Effector memory CD8-positive, alpha-beta T cell (primary cell): ENCODE data around the gene FGF12.

ENCODE experiments used
- ATAC-seq: fragments of 150-1000 bp; cut with Tn5 transposase; replicated peaks from 2 replicates; pipeline ENCODE4 v1.10.0; 2021; ENCODE audit warnings: mild to moderate bottlenecking, moderate library complexity
- DNase-seq, 3 experiments: peaks; one replicate each; pipeline ENCODE4 v3.0.0; 2021
- H3K27ac Mint-ChIP-seq, 2 donors: one replicate each; pipeline ENCODE4 v1.8.0; 2022; ENCODE audit warnings: mild to moderate bottlenecking in 2 of 2, mixed read lengths in 2 of 2, moderate library complexity in 2 of 2
- H3K27me3 Mint-ChIP-seq, 2 donors: one replicate each; pipeline ENCODE4 v1.8.0; 2022; ENCODE audit warnings: mixed read lengths in 2 of 2
- H3K36me3 Mint-ChIP-seq: one replicate; pipeline ENCODE4 v1.8.0; 2022; ENCODE audit warnings: mild to moderate bottlenecking, moderate library complexity, mixed read lengths; ENCODE audit not compliant: insufficient read depth
- H3K4me1 Mint-ChIP-seq, 2 donors: one replicate each; pipeline ENCODE4 v1.8.0; 2022; ENCODE audit warnings: low read depth in 2 of 2, mixed read lengths in 2 of 2
- H3K4me3 Mint-ChIP-seq, 2 donors: one replicate each; pipeline ENCODE4 v1.8.0; 2022; ENCODE audit warnings: mild to moderate bottlenecking in 2 of 2, mixed read lengths in 2 of 2, moderate library complexity in 2 of 2
- H3K9me3 Mint-ChIP-seq, 2 donors: one replicate each; pipeline ENCODE4 v1.8.0; 2022; ENCODE audit warnings: mixed read lengths in 2 of 2

Gene FGF12

DNA sequence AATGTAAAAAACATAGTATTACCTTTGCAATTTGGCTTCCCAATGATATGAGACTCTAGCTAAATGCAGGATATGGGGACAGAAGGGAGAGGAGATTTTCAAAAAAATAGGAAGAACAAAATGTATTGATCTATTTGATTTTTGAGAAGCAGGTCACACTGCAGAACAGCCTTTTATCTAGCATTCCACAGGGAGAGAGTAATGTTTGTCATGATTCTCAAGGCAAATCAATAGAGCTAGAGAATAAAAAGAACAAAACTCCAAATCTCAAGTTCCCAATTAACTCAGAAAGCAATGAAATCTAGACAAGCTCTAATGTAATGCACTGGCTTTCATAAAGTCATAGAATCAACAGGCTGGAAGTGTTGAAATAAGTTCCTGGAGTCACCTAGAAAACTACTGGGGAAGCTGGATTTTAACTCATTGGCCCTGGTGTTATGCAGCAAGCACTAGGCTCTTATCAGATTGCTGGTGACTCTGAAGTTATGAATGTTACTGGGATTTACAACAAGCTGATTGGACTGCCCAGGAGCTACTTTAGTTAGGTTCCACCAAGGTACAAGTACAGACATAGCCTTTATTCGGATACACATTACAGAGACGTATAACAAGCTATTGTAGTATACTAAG, 442.8 kb downstream of the FGF12 start:
- no peak overlapping the region for H3K27ac Mint-ChIP-seq
- no peak overlapping the region for H3K4me3 Mint-ChIP-seq
- no peak for DNase-seq
- no peaks in the 10 kb centered on the region for H3K4me1 Mint-ChIP-seq
- peaks cover 7% of the 10 kb centered on the region in 2 donors for H3K9me3 Mint-ChIP-seq
- ATAC-seq, result no peak
- H3K36me3 Mint-ChIP-seq, result no peaks in the 10 kb centered on the region
- H3K27me3 Mint-ChIP-seq, result no peaks in the 10 kb centered on the region

DNA sequence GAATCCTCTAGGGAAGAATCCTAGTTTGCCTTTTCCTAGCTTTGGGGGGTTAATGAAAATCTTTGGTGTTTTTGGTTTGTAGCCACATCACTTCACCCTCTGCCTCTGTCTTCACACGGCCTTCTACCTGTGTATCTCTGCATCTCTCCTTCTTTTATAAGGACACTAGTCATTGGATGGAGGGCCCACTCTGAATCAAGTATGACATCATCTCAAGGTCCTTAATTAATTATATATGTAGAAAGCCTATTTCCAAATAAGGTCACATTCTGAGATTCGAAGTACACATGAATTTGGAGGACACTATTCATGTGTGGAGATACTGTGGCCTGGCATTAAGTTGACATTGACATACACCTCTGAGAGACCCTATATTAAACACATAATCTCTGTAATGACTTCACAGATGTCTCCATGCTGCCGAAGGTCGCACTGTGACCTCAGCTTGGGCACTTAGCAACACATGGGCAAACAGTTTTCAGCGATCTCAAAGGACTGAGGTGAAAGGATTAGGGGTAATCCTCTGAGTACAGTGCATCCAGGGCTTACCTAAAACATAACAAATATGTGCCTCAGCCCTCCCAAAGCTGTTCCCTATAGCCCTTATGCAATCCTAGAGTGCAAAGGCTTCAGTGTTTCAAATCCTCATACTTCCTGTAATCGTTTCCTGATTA, 446.0 kb downstream of the FGF12 start:
- Mint-ChIP-seq H3K4me3 (no peak overlapping the region), H3K27me3 (no peaks in the 10 kb centered on the region), H3K4me1 (no peaks in the 10 kb centered on the region), H3K9me3 (peaks cover 3 to 8% of the 10 kb centered on the region in 2 donors), H3K27ac (no peak overlapping the region), H3K36me3 (no peaks in the 10 kb centered on the region)
- ATAC-seq, result no peak
- no peak for DNase-seq

DNA sequence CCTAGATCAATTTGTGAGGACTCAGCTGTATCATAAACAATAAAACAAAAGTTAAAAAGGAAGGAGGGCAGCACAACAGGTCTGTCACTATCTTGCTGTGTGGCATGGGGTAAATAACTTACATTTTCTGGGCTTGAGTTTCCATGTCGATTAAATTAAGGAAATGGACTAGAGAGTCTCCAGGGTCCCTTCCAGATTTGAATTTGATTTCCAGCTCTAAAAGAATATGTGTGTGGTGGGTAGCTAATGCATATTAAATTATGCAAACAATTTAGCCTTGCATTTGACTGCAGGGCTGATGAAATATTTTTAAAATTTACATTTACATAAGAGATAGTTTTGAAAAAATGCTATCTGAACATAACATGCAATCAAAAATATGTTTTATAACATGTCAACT, 447.7 kb downstream of the FGF12 start:
- Mint-ChIP-seq H3K9me3 (peaks cover 3 to 8% of the 10 kb centered on the region in 2 donors), H3K4me1 (no peaks in the 10 kb centered on the region), H3K27me3 (no peaks in the 10 kb centered on the region), H3K36me3 (no peaks in the 10 kb centered on the region), H3K4me3 (no peak overlapping the region), H3K27ac (no peak overlapping the region)
- no peak for ATAC-seq
- no peak for DNase-seq

DNA sequence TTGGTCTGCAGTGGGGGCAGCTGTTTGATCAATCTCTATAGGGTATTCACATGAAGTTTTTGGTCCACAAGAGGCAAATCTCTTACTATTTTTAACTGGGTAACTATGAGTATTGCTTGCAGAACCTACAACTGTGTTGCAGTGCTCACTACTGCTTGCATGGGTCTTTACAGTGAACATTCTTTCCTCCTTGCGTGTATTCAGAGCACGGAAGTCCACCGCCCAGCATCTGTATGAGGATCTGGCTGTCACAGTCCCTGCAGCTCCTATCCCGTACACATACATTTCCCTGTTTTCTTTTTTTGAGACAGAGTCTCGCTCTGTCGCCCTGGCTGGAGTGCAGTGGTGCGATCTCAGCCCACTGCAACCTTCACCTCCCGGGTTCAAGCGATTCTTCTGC, 449.9 kb downstream of the FGF12 start:
- H3K27me3 Mint-ChIP-seq, result no peaks in the 10 kb centered on the region
- no peaks in the 10 kb centered on the region for H3K36me3 Mint-ChIP-seq
- H3K27ac Mint-ChIP-seq, result no peak overlapping the region
- DNase-seq, result no peak
- H3K4me1 Mint-ChIP-seq, result no peaks in the 10 kb centered on the region
- no peak for ATAC-seq
- H3K9me3 Mint-ChIP-seq, result peaks cover 3 to 8% of the 10 kb centered on the region in 2 donors
- no peak overlapping the region for H3K4me3 Mint-ChIP-seq

DNA sequence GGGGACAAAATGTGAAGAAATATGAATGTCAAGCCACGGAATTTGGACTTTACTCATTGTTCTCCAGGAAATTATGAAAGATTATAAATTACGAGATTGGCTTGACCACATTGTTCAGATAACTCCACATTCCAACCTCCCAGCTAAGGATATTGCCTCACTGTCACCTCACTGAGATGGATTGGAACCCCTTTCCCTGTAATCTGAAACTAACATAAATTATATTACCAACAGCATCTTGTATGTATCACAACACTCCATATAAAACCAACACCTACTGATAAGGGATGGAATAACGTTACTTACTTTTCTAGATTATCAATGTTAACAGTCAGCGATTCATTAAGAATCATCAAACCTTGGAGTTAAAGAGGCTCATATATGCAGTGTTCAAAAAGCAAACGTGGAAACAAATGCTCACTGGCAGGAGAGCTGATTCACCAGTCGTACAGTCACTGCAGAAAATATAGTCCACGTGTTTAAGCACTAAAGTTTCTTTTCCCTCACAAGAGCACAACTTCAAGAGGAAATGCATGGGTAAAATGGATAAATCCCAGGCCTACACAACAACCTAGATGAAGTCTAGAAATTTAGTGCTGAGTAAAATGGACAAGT, 451.5 kb downstream of the FGF12 start:
- DNase-seq, result no peak
- no peak for ATAC-seq
- Mint-ChIP-seq H3K36me3 (no peaks in the 10 kb centered on the region), H3K27ac (no peak overlapping the region), H3K27me3 (no peaks in the 10 kb centered on the region), H3K4me1 (no peaks in the 10 kb centered on the region), H3K9me3 (peaks cover 5 to 8% of the 10 kb centered on the region in 2 donors), H3K4me3 (no peak overlapping the region)

DNA sequence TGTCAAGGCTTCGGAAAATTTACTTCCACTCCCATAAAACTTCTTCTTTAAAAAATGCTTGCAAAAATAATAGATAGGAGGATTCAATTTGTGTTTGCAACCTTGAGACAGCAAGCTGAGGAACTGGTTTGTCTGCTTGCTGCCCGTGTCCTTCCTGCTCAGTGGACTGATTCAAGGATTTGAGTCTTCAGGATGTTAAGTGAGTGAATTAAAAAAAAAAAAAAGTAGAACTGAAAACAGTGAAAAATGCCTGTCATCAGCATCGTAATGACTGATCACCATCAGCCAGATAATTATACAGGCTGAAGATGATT, 453.7 kb downstream of the FGF12 start:
- no peak for ATAC-seq
- Mint-ChIP-seq H3K9me3 (peaks cover 3 to 14% of the 10 kb centered on the region in 2 donors), H3K27me3 (no peaks in the 10 kb centered on the region), H3K27ac (no peak overlapping the region), H3K4me1 (no peaks in the 10 kb centered on the region), H3K4me3 (no peak overlapping the region), H3K36me3 (no peaks in the 10 kb centered on the region)
- no peak for DNase-seq

DNA sequence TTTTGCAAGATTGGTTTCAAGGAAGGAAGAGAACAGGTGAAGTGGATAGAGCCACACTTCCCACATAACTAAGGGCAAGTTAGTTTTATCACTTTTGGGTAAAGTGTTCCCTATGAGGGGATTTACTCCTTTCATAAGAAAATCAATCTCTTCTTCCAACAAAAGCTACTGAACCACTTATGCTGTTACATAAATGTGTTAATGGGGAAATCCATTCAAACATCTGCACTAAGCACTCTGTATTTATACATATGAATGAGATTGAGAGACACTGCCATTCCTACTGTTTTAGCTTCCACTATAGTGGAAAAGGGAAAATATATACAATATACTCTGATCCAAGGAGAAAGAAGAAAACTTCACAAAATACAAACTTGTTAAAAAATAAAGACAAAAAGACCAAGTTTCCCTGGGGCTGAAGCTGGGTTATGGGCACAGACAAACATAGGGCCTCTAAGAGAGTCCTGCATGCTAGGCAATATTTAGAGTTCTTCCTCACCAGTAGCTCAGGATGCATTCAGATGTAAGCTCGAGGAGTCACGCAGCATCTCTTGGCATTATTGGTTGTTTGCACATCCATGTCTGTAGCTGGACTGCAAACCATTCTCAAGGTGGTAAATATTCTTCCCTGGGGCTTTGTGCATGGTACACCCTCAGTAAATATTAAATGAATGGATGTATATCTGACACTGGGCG, 454.2 kb downstream of the FGF12 start:
- Mint-ChIP-seq H3K27me3 (no peaks in the 10 kb centered on the region), H3K4me3 (no peak overlapping the region), H3K9me3 (peaks cover 2 to 9% of the 10 kb centered on the region in 2 donors), H3K4me1 (no peaks in the 10 kb centered on the region), H3K36me3 (no peaks in the 10 kb centered on the region), H3K27ac (no peak overlapping the region)
- DNase-seq, result no peak
- ATAC-seq, result no peak

DNA sequence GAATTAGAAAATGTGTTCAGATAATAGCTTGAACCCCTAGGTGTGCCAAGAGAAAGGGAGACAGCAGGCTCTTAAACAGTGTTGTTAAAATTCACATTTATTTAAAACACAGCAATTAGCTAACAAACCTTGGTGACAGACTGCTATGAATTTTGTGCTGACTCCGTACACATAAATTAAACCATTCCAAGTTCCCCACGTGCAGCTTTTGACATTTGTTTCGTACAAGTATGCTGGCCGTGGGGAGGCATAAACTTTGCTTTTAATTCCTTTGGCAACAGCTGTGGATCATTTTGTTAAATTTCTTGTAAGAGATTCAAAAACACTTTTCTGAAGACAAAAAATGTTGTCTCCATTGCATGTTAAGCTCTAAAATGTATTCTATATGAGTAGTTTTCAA, 465.3 kb downstream of the FGF12 start:
- H3K9me3 Mint-ChIP-seq, result peaks cover 0 to 2% of the 10 kb centered on the region in 2 donors
- no peaks in the 10 kb centered on the region for H3K36me3 Mint-ChIP-seq
- ATAC-seq (no peak), DNase-seq (no peak)
- H3K4me3 Mint-ChIP-seq, result no peak overlapping the region
- H3K27me3 Mint-ChIP-seq, result no peaks in the 10 kb centered on the region
- no peak overlapping the region for H3K27ac Mint-ChIP-seq
- H3K4me1 Mint-ChIP-seq, result no peaks in the 10 kb centered on the region

DNA sequence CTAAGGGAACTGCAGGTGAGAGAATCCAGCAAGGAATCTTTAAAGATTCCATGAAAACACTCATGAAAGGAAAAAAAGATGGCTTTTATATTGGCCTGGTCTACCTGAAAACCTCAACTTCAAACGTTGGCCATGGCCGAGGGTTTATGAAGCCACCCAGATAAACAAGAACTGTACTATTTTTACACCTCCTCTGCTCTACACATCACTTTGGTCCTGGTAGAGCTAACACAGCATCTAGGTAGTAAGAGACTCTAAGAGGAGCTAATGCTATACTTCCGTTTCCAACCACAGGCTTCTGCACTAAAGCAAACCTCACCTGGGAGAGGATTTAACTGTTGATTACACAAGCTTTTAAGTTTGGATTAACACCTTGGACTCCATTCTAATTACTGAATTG, 466.2 kb downstream of the FGF12 start:
- ATAC-seq (no peak), DNase-seq (no peak)
- H3K27ac Mint-ChIP-seq, result no peak overlapping the region
- H3K4me3 Mint-ChIP-seq, result no peak overlapping the region
- peaks cover 0 to 2% of the 10 kb centered on the region in 2 donors for H3K9me3 Mint-ChIP-seq
- no peaks in the 10 kb centered on the region for H3K27me3 Mint-ChIP-seq
- no peaks in the 10 kb centered on the region for H3K36me3 Mint-ChIP-seq
- no peaks in the 10 kb centered on the region for H3K4me1 Mint-ChIP-seq

DNA sequence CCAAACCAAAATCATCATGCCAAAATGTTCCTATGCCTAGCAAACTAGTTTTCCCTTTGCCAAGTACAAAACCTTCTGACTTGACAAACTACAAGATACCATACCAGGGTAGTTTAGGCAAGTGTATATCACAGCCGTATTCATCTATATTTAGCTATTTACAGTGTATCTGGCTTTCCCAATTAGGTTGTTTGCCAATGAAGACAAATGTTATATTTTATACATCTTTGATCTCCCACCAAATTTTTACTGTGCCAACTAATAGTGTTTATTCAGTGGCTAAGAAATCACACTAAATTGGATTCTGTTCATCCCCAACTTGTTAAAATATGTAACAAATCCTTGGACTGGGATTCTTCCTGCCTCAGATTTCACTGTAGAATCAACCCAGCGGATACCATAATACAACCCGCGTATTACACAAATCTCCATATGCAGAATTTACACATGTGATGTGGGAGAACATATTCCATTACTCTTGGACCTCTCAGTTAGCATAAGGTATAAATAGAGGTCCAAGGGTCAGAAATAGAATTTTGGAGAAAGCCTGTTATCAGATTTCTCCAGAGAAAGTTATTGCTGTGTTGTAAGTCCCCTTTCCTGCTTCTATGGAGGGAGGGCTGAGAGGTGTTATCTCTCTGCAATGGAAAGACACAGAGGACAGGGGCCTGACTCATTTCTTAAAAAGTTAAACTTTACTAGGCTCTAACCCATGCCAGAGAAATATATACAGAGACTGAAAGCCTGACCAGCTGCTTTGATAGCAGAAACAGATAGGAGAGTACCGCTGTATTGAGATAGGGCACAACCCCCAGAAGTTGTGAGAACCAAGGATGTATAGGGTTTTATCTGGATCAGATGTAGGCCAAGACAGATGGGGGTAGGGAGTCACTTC, 467.0 kb downstream of the FGF12 start:
- Mint-ChIP-seq H3K4me1 (no peaks in the 10 kb centered on the region), H3K36me3 (no peaks in the 10 kb centered on the region)

DNA sequence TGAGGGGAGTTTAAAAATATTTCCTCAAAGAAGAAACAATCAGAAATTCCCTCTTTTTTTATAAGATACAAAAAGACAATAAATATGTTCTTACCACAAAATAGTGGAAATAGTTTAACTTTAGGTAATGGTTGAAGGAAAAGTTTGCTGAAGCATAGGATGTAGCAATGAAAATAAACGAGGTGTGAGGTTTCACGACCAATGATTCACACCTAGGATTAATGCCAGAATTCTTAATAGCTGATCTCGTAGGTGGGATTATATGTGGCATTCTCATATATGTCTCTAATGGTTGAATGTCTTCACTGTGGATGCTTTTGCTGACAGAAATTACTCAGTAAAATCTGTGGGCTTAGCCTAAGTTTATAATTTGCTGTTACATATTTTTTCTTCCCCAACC, 467.7 kb downstream of the FGF12 start:
- H3K36me3 Mint-ChIP-seq, result no peaks in the 10 kb centered on the region
- peaks cover 0 to 2% of the 10 kb centered on the region in 2 donors for H3K9me3 Mint-ChIP-seq
- H3K27me3 Mint-ChIP-seq, result no peaks in the 10 kb centered on the region
- no peak for DNase-seq
- no peaks in the 10 kb centered on the region for H3K4me1 Mint-ChIP-seq
- ATAC-seq, result no peak
- H3K27ac Mint-ChIP-seq, result no peak overlapping the region
- H3K4me3 Mint-ChIP-seq, result no peak overlapping the region

More for the DNA sequence above, 467.0 kb downstream of the FGF12 start:
- no peaks in the 10 kb centered on the region for H3K27me3 Mint-ChIP-seq
- H3K27ac Mint-ChIP-seq, result no peak overlapping the region
- no peak for DNase-seq
- peaks cover 0 to 2% of the 10 kb centered on the region in 2 donors for H3K9me3 Mint-ChIP-seq
- H3K4me3 Mint-ChIP-seq, result no peak overlapping the region
- ATAC-seq, result no peak

DNA sequence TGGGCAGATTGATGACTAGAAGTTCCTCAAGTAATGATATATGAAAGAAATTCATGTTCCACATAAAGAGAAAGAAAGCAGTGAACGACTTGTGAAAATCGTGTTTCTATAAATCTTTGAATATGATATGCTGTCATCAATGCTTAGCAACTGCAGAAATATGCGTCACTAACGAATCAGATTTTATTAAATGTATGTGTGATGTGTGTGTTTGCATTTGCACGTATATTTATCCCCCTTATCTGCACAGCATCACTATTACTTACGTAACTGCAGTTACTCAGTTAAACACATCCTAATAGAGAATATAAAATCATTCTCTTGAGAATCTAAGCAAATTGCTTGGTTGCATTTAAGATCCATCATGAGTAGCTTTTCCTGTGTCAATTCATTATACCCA, 468.6 kb downstream of the FGF12 start:
- Mint-ChIP-seq H3K4me3 (no peak overlapping the region), H3K9me3 (peaks cover 0 to 2% of the 10 kb centered on the region in 2 donors), H3K36me3 (no peaks in the 10 kb centered on the region), H3K27ac (no peak overlapping the region), H3K4me1 (no peaks in the 10 kb centered on the region), H3K27me3 (no peaks in the 10 kb centered on the region)
- ATAC-seq (no peak), DNase-seq (no peak)

DNA sequence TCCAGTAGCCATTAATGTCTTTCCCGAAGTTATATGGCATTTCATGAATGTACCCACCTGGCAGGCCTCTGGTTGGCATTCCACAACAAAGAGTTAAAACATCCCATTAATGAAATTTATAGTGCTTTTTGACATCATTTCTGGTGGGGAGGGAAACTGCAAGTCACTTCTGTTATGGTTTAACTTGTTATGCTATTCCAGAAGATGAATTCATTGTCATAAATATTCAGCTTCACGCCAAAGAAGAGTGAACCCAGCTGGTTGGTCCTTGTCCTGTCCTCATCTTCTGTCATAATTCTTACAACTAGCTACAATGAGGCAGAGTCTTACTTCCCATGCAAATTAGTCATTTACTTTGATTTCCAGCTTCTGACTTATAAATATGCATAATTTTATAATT, 471.5 kb downstream of the FGF12 start:
- DNase-seq (no peak), ATAC-seq (no peak)
- Mint-ChIP-seq H3K27me3 (no peaks in the 10 kb centered on the region), H3K4me1 (no peaks in the 10 kb centered on the region), H3K27ac (no peak overlapping the region), H3K4me3 (no peak overlapping the region), H3K36me3 (no peaks in the 10 kb centered on the region), H3K9me3 (peaks cover 0 to 2% of the 10 kb centered on the region in 2 donors)
